Fibroblast of skin of left quadriceps (primary cell): ENCODE data around the gene PRKCG.

ENCODE experiments used
- DNase-seq, 2 experiments: peaks; one replicate each; pipeline ENCODE4 v3.0.0-alpha.2; 2013; ENCODE audit warnings: low read depth in 2 of 2

The PRKCG gene

DNA sequence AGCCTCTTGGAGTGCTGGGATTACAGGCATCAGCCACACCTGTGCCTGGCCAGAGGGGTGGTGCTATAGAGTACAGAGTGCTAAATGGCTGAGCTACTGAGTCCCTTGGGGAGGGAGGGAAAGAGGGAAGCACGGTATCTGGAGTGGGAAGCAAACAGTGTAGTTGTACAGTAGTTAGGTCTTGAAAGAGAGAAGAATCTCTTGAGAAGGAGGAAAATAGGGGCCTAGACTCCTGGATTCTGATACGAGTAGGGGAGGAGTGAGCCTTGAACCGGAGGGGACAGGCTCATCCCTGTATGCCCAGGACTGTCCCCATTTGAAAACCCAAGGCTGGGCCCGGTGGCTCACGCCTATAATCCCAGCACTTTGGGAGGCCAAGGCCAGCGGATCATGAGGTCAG lies 9.2 kb upstream of the PRKCG start:
- DNase-seq: no peak

DNA sequence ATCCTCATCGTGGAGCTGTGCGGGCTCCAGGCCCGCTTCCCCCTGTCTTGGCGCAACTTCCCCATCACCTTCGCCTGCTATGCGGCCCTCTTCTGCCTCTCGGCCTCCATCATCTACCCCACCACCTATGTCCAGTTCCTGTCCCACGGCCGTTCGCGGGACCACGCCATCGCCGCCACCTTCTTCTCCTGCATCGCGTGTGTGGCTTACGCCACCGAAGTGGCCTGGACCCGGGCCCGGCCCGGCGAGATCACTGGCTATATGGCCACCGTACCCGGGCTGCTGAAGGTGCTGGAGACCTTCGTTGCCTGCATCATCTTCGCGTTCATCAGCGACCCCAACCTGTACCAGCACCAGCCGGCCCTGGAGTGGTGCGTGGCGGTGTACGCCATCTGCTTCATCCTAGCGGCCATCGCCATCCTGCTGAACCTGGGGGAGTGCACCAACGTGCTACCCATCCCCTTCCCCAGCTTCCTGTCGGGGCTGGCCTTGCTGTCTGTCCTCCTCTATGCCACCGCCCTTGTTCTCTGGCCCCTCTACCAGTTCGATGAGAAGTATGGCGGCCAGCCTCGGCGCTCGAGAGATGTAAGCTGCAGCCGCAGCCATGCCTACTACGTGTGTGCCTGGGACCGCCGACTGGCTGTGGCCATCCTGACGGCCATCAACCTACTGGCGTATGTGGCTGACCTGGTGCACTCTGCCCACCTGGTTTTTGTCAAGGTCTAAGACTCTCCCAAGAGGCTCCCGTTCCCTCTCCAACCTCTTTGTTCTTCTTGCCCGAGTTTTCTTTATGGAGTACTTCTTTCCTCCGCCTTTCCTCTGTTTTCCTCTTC lies 8.0 kb upstream of the PRKCG start:
- DNase-seq: no peak

DNA sequence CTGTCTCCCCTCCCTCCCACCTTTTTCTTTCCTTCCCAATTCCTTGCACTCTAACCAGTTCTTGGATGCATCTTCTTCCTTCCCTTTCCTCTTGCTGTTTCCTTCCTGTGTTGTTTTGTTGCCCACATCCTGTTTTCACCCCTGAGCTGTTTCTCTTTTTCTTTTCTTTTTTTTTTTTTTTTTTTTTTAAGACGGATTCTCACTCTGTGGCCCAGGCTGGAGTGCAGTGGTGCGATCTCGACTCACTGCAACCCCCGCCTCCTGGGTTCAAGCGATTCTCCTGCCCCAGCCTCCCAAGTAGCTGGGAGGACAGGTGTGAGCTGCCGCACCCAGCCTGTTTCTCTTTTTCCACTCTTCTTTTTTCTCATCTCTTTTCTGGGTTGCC lies 7.4 kb upstream of the PRKCG start:
- no peak for DNase-seq

DNA sequence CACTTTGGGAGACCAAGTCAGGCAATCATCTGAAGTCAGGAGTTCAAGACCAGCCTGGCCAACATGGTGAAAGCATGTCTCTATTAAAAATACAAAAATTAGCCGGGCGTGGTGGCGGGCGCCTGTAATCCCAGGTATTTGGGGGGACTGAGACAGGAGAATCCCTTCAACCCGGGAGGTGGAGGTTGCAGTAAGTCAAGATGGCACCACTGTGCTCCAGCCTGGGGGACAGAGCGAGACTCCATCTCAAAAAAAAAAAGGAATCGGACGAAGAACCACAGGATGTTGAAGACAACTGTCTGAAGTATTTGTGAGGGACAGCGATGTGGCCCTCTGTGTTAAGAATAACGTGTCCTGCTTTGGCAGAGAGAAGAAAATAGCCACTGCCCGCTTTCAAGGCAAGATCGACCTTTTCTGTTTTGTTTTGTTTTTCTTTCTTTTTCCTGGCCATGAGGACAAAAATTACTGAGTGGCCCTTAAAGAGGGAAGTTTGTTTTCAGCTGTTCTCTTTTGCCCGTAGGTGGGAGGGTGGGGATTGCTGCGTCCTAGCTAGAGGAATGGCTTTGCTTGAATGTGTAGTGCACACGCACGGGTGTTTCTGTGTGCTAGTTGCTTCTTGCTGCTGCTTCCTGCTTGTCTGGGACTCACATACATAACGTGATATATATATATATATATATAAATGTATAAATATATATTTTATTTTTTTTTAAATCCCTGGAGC lies 6.2 kb upstream of the PRKCG start:
- DNase-seq: no peak

DNA sequence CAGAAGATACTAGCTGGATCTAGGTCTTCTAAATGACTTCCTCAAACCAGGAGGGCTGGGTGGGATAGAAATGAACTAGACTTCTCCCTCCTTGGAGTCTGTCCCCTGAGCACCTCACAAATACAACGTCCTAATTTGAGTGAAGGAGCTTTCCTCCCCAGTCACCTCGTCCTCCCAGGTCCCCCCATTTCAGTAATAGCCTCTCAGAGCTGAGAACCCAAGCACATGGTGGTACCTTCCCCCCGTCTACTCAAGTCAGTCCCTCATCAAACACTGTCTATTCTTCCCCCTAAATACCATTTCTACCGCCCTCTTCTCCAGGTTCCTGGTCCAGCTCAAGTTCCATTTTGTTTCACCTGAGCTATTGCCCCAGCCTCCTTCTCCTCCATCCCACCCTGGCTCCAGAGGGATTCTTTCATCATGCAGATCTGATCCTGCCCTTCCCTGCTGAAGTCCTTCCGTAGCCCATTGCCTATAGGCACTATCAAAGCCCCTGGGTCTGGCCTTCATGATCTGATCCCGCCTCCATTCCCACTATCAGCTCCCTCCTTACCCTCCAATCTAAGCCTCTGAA lies 5.3 kb upstream of the PRKCG start:
- DNase-seq: no peak

DNA sequence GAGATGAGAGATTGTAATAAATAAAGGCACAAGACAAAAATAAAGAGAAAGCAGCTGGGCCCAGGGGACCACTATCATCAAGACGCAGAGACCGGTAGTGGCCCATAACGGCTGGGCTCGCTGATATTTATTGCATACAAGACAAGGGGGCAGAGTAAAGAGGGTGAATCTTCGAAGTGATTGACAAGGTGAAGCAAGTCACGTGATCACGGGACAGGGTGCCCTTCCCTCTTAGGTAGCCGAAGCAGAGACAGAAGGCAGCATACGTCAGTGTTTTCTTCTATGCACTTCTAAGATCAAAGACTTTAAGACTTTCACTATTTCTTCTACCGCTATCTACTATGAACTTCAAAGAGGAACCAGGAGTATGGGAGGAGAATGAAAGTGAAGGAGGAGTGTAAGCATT lies 4.6 kb upstream of the PRKCG start:
- no peak for DNase-seq

DNA sequence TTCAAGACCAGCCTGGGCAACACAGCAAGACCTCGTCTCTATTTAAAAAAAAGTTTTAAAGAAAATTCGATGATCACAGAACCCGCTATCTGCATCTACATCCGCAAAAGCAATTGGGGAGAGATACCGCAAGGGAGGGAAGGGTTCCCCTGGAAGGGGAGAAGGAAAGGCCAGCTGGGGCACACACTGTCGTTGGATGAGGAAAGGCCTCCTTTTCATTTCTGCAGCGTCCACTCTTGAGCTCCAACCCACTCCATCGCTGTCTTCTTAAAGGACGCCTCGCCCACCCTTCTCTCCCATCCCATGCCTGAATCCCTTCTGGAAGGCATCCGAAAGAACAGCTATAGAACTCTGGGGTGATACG lies 3.2 kb upstream of the PRKCG start:
- no peak for DNase-seq

DNA sequence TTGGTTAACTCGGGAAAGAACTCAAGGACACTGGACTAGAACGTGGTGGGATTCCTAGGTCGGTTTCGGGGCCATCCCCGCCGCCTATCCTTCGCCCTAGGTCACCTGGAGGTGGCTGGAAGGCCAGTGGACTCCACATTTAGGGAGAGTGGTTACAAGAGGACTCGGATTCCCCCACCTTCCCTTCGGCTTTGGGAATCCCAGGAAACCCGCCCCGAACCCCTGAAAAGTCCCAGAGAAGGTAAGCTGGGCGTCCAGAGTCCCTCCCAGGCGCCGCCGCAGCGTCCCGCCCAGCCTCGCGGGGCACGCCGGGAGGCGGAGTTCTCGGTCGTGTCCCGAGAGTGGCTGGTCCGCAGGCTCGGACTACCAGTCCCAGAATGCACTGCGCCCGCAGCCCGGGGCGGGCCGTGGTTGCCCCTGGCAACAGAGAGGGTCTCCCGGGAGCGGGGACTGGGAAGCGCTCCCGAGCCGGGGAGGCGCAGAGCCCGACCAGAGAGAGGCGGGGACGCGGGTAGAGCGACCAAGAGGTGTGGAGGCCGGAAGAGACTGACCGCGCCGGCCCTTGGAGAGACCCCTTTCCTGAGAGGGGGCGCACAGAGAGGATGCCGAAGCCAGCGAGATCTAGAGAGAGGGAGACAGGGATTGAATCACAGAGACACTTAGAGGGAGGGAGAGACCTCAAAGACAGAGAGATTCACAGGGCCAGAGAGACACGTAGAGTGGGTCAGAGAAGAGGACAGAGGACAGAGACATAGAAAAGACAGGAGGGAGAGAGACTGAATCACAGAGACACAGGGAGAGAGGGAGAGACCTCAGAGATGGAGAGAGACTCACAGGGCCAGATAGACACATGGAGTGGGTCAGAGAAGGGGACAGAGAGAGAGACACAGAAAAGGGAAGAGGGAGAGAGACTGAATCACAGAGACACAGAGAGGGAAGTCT lies 2.6 kb upstream of the PRKCG start:
- DNase-seq: peak; percentile 83 to 85

DNA sequence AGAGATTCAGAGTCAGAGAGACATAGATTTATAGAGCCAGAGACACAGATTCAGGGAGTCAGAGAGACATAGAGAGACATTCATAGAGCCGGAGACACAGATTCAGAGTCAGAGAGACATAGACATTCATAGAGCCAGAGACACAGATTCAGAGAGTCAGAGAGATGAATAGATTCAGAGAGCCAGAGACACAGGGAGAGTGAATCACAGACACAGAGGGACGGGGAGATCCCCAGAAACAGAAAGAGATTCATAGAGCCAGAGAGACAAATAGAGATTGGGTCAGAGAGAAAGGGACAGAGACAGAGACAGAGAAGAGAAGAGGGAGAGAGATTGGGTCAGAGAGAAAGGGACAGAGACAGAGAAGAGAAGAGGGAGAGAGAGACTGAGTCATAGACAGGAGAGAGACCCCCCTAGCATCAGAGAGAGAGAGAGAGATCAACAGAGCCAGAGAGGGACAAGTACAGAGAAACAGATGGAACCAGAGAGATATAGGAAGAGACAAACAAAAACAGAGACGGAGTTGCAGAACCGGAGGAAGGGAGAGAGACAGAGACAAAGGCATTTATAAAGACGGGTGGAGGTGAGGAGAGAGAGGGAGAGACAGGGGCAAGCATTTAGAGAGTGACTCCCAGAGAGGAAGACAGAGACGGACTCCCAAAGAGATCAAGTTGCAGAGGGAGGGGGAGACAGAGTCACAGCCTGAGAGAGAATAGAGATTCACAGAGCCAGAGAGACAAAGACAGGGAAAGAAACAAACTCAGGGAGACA lies 1.1 kb upstream of the PRKCG start:
- no peak for DNase-seq

DNA sequence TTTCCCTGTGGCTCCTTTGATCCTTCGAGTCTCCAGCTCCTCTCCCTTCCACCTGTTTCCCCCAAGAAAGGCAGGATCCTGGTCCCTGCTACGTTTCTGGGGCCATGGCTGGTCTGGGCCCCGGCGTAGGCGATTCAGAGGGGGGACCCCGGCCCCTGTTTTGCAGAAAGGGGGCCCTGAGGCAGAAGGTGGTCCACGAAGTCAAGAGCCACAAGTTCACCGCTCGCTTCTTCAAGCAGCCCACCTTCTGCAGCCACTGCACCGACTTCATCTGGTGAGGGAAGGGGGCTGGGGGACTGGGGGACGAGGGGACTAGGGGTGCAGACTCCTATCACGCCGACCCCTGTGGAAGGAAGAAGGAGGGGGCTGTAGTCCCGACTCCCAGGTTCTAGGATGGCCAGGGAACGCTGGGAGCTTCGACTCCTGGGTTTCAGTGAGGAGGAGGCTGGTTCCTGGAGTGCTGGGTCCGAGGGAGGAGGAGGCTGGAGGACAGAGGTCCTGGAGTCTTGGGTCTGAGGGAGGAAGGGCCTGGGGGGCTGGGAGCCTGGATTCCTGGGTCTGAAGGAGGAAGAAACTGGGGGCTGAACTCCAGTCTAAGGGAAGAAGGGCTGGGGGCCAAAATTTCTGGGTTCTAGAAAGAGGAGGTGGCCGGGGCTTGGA lies 524 bp downstream of the PRKCG start:
- DNase-seq: no peak

DNA sequence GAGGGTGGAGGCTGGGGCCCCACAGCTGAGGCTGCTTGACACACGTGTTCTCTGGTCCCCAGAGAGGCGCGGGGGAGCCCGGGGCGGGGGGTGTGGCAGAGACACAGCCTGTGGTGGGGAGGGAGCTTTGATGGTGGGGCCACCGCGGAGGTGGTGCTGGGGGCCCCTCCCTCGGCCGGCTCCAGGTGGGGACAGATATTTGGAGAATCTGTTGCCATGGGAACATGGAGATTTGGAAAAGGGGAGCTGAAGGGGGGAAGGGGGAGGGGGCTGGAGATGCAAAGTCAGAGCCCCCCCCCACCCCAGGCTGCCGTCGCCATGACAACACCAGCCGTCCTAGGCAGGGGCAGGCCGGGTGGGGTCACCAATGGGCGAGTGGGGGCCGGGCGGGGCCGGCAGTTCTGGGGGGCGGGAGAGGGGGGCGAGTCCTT lies 1.2 kb downstream of the PRKCG start:
- DNase-seq: no peak

DNA sequence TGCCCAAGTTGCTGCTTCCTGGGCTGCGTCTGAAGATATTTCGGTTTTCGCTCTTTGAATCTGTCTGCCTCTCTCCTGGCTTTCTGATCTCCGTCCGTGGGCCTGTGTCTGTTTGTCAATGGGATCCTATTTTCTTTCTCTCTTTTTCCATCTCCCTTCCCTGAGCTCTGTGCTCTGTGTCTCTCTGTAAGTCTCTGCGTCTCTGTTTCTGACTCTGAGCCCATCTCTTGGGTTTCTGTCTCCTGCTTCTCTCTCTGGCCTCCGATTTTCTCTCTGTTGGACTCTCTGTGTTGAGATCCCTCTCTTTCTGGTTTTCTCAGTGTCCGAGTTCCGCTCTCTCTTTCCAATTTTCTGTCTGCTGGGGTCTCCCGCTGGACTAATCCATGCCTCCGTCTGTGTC lies 1.7 kb downstream of the PRKCG start:
- no peak for DNase-seq

DNA sequence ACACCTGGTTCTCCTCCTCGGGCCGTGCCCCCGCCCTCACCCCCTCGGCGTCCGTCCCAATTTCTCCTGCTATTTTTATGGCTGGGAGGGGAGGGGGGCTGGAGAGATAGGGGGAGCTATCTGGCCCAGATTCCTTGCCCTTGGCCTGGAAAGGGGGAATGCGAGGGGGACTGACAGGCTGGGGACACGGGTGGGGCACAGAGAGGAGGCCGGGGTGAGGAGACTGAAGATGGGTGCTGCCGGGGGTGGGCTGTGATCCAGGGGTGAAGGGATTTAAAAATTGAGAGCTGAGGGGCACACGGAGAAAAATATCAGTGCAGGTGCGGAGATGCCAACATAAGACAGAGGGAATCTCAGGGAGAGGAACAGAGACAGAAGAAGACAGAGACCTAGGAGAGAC lies 2.3 kb downstream of the PRKCG start:
- DNase-seq: no peak

DNA sequence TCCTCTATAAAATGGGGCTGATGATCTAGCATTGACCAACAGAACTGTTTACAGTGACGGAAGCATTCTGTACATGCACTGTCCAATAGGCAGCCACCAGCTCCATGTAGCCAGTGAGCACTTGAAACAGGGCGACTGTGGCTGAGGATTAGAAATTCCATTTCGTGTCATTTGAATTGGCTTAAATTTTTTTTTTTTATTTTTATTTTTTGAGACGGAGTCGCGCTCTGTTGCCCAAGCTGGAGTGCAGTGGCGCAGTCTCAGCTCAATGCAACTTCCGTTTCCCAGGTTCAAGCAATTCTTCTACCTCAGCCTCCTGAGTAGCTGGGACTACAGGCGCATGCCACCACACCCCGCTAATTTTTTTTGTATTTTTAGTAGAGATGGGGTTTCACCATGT lies 3.0 kb downstream of the PRKCG start:
- no peak for DNase-seq

DNA sequence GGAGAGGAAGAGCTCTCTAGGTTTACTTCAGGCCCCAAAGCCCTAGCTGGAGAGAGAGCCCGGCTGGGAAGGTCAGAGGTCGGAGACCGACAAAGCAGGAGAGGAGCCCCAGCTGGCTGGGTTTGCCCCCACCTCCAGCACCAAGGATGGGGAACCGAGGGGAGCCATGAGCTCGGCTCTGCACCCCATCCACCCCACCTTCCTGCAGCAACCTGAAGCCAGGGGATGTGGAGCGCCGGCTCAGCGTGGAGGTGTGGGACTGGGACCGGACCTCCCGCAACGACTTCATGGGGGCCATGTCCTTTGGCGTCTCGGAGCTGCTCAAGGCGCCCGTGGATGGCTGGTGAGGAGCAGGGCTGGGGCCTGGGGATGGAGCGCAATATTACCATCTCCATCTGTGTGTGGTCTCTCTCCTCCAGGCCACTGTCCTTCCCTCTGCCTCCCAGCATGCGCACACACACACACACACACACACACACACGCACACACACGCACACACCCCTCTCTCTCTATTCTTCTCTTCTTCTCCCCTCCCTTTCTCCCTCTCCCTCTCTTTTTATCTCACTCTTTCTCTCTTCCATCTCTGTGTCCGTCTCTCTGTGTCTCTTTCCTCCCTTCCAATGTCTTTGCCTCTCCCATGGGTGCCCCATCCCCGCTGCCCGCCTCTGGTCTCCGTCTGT lies 10.4 kb downstream of the PRKCG start:
- no peak for DNase-seq

DNA sequence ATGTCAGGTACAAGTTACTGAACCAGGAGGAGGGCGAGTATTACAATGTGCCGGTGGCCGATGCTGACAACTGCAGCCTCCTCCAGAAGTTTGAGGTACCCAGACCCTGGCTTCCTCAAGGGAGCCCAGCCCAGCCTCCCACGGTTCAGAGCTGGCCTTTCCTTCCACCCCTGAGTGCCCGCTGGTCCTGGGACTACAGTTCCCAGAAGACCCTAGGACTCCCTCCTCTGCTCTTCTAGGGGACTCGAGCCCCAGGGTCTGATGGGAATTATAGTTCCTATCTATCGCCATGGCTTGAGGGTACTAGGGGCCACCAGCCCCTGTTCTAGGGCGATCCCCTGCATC lies 11.0 kb downstream of the PRKCG start:
- no peak for DNase-seq

DNA sequence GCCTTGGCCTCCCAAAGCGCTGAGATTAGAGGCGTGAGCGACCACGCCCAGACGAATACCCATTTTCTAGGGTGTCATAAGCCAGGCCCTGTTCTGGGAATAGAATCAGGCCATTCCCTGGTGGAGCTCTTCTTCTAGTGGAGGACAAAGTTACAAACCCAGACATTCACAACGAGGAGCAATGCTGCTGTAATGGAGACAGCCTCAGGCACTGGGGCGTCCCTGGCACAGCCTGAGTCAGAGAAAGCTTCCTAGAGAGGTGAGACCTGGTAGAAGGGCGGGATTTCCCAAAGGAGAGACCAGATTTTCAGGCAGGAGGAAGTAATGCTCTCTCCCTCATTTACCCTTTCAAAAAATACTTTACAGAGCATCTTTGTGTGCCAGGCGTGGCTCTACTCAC lies 12.7 kb downstream of the PRKCG start:
- DNase-seq: no peak

DNA sequence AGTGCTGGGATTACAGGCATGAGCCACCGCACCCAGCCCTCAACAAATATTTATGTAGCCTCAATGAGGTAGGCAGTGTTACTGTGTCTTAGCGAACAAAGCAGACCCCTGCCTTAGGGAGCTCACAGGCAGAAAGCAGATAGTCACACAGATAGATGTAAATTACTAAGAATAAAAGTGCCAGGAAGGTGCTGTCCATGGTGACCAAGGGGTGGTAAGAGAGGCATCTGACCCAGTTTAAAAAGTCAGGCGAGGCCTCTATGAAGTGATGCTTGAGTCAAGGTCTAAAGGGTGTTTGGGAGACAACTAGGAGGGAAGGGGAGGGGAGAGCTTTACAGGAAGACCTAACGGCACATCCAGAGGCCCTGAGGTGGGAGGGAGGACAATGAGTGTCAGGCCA lies 14.7 kb downstream of the PRKCG start:
- DNase-seq: no peak

DNA sequence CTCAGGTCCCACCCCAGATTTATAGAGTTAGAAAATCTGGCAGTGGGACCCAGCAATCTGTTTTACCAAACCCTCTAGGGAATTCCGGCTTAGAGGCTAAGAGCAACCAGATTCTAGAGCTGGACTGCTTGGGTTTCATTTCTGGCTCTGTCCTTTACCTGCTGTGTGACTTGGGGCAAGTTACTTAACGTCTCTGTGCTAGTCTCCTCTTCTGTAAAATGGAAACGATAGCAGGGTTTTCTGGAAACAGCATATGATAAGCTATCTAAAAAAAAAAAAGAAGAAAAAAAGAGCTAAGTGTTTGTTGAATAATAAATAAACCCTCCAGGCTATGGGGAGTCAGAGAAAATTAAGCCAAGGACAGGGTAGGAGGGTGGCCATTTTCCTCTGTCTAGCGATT lies 15.5 kb downstream of the PRKCG start:
- no peak for DNase-seq

DNA sequence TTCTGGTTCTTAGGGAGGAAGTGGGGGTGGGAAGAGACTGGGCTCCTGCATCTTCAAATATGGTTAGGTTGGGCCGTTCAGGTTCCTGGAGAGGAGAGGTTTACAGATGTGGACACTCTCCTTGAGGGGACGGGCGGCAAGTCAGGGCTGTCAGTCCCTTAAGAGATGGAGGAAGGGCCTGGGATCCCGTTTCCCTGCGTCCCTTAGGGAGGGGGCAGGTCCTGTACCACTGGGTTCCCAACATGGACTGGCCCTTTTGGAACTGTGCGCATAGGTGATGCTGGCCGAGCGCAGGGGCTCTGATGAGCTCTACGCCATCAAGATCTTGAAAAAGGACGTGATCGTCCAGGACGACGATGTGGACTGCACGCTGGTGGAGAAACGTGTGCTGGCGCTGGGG lies 16.2 kb downstream of the PRKCG start:
- DNase-seq: no peak
